Activated CD8-positive, alpha-beta memory T cell treated with anti-CD3 and anti-CD28 coated beads for 48 hours (primary cell): Measurements from ENCODE around the gene PLK1.
"Not testable (repeated sequence)": the region's sequence is repeated elsewhere in the genome, so short reads cannot be mapped to it uniquely, and the experiment has no call there.

ENCODE experiments used
- DNase-seq, 3 experiments: peaks; one replicate each; pipeline ENCODE4 v3.0.0-alpha.2; 2020; ENCODE audit warnings: low read depth in 2 of 3, low spot score in 2 of 3

Gene PLK1

GRCh38 chr16:23678430-23679273, at the start of gene PLK1:
Gene PLK1, plus strand, starts transcription at chr16:23678889. Its CDS starts 44 bp downstream, at chr16:23678933.
- peak; percentile 48 to 78 (median 64) for DNase-seq

- no peak for DNase-seq
Observed at GRCh38 chr16:23629516-23629915, 49.2 kb upstream of the PLK1 start.

GRCh38 chr16:23631874-23632273, 46.8 kb upstream of the PLK1 start:
- DNase-seq, result not testable (repeated sequence)

- no peak for DNase-seq
Observed at GRCh38 chr16:23634461-23635036, 44.1 kb upstream of the PLK1 start.

GRCh38 chr16:23635958-23636357, 42.7 kb upstream of the PLK1 start:
- DNase-seq, result no peak

- no peak for DNase-seq
Observed at GRCh38 chr16:23640615-23640930, 38.1 kb upstream of the PLK1 start.

GRCh38 chr16:23640931-23641765, 37.5 kb upstream of the PLK1 start, which contains the start of the genes DCTN5 and PALB2:
Gene DCTN5, plus strand, starts transcription at chr16:23641466. Its CDS starts 77 bp downstream, at chr16:23641543.
Gene PALB2, minus strand, starts transcription at chr16:23641310. Its CDS starts 153 bp downstream, at chr16:23641157.
- peak; percentile 57 to 84 (median 71) for DNase-seq

GRCh38 chr16:23642246-23642774, 36.4 kb upstream of the PLK1 start:
- no peak for DNase-seq

- DNase-seq, result no peak
Observed at GRCh38 chr16:23650674-23651416, 27.8 kb upstream of the PLK1 start.

- no peak for DNase-seq
Observed at GRCh38 chr16:23651943-23652468, 26.7 kb upstream of the PLK1 start.

GRCh38 chr16:23663918-23664317, 14.8 kb upstream of the PLK1 start:
- no peak for DNase-seq

- no peak for DNase-seq
Observed at GRCh38 chr16:23666571-23667354, 11.9 kb upstream of the PLK1 start.

- DNase-seq, result no peak
Observed at GRCh38 chr16:23667355-23667659, 11.4 kb upstream of the PLK1 start.

- DNase-seq, result no peak
Observed at GRCh38 chr16:23668225-23668624, 10.5 kb upstream of the PLK1 start.

- DNase-seq, result no peak
Observed at GRCh38 chr16:23668873-23669272, 9.8 kb upstream of the PLK1 start.

GRCh38 chr16:23670137-23670776, 8.4 kb upstream of the PLK1 start:
- DNase-seq, result no peak

GRCh38 chr16:23673971-23674614, 4.6 kb upstream of the PLK1 start:
- DNase-seq, result no peak

- no peak for DNase-seq
Observed at GRCh38 chr16:23676924-23677480, 1.7 kb upstream of the PLK1 start.
